ENCODE data around the gene RAB11FIP4. TPM values are rescaled to one million over a fixed set of nuclear protein-coding genes. Genes with fewer than 3 reads are reported as not detected.
A peak's percentile ranks its signal among the peaks of the same experiment; 100 is the strongest.

RAB11FIP4 gene
- total RNA-seq, 2 donors from 2014 or later: 22.5 to 30.8 TPM

GRCh38 chr17:31386542-31387075 lies 4.9 kb upstream of the RAB11FIP4 start:
- no peaks in the 10 kb centered on the region for H3K9me3 ChIP-seq
- no peak overlapping the region for H3K4me3 ChIP-seq
- no peaks in the 10 kb centered on the region for H3K27me3 ChIP-seq (replicated peaks; ENCODE audit: insufficient read depth)
- DNase-seq (ENCODE audit: low spot score): no peak
- TF ChIP-seq POLR2AphosphoS5 (IDR thresholded peaks at IDR 0.05): no peak
- no peak for TF ChIP-seq CTCF (IDR thresholded peaks at IDR 0.05)
- TF ChIP-seq POLR2A (IDR thresholded peaks at IDR 0.05): no peak
- intact Hi-C loops (cut with DNase I): no loop called here
- H3K36me3 ChIP-seq: no peaks in the 10 kb centered on the region
- no peaks in the 10 kb centered on the region for H3K4me1 ChIP-seq (replicated peaks)
- H3K27ac ChIP-seq: no peak overlapping the region
- WGBS: 83% methylated on average over 3 of the region's 3 CpGs

DNA sequence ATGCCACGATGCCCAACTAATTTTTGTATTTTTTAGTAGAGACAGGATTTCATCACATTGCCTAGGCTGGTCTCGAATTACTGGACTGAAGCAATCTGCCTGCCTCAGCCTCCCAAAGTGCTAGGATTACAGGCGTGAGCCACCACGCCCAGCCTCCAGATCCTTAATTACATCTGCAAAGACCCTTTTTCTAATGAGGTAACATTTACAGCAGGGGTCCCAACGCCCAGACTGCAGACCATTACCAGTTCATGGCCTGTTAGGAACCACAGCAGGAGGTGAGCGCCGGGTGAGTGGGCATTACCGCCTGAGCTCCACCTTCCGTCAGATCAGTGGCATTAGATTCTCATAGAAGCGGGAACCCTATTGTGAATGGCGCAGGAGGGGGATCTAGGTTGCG lies 4.0 kb upstream of the RAB11FIP4 start:
- H3K27me3 ChIP-seq (replicated peaks; ENCODE audit: insufficient read depth): no peaks in the 10 kb centered on the region
- intact Hi-C loops (cut with DNase I): no loop called here
- TF ChIP-seq POLR2AphosphoS5 (IDR thresholded peaks at IDR 0.05): no peak
- no peak for TF ChIP-seq POLR2A (IDR thresholded peaks at IDR 0.05)
- TF ChIP-seq CTCF (IDR thresholded peaks at IDR 0.05): no peak
- 77% methylated on average over 12 of the region's 12 CpGs for WGBS
- no peak overlapping the region for H3K27ac ChIP-seq
- no peaks in the 10 kb centered on the region for H3K36me3 ChIP-seq
- no peaks in the 10 kb centered on the region for H3K4me1 ChIP-seq (replicated peaks)
- no peak for DNase-seq (ENCODE audit: low spot score)
- H3K9me3 ChIP-seq: no peaks in the 10 kb centered on the region
- H3K4me3 ChIP-seq: no peak overlapping the region

DNA sequence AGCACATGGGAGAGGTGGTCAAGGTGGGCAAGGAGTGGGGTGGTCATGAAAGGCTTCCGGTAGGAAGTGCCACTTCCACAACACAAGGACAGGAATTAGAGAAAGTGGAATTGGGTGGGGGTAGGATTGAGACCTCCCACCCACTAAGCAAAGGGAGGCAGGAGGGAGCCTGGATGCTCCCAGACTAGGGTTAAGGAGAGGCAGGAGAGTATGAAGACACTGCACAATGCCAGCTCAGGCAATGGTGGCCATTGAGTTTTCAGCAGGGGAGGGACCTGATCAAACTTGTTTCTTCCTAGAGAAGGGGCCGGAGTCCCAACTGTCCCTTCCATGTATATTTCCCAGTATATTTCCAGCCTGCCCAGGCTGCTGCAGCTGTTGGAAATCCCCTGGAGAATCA lies 3.1 kb upstream of the RAB11FIP4 start:
- no peak overlapping the region for H3K27ac ChIP-seq
- H3K4me3 ChIP-seq: no peak overlapping the region
- H3K9me3 ChIP-seq: no peaks in the 10 kb centered on the region
- H3K27me3 ChIP-seq (replicated peaks; ENCODE audit: insufficient read depth): peaks cover 4% of the 10 kb centered on the region
- intact Hi-C loops (cut with DNase I): no loop called here
- TF ChIP-seq CTCF (IDR thresholded peaks at IDR 0.05) (no peak), POLR2AphosphoS5 (IDR thresholded peaks at IDR 0.05) (no peak), POLR2A (IDR thresholded peaks at IDR 0.05) (no peak)
- no peak for DNase-seq (ENCODE audit: low spot score)
- no peaks in the 10 kb centered on the region for H3K36me3 ChIP-seq
- H3K4me1 ChIP-seq (replicated peaks): no peaks in the 10 kb centered on the region
- 72% methylated on average over 2 of the region's 2 CpGs for WGBS

DNA sequence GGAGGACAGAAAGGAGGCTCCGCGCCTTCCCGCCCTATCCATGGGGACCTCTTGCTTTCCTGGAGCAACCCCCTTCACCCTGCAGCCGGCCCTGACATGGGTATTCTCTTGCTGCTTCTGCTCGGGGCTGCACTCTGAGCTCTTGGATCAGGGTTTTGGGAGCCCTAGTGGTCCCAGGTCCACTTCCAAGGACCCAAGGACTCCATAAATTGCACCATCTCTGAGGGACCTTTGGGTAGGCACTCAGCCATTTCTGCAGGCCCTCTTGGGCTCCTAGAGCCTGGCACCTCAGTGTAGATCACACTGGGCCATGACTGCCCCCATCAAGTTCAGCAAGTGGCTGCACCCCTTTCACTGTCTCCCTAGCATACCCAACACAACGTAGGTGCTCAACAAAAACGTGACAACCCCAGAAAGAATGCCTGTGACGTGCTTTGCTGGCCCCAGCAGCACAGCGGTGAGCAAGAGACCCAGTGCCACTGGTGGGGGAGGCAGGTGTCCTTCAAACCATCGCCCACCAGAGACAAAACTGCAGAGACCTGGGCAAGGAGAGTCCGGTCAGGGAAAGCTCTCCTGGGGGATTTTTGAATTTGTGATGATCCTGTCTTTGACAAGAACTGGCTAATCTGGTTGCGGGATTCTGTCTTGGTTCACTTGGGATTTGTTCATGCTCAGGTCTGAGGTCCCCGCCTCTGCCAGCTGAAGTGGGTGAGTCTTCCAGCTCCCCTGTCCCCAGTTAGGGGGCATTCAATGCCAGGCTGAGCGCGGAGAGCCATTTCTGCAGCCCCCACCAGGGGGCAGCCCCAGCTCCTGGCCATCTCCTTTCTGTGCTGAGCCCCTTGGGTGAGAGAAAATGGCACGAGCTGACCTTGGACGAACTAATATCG lies 2.5 kb upstream of the RAB11FIP4 start:
- intact Hi-C loops (cut with DNase I): no loop called here
- Histone ChIP-seq H3K27ac (no peak overlapping the region), H3K4me1 (replicated peaks) (no peaks in the 10 kb centered on the region), H3K36me3 (no peaks in the 10 kb centered on the region), H3K9me3 (no peaks in the 10 kb centered on the region), H3K4me3 (no peak overlapping the region), H3K27me3 (replicated peaks; ENCODE audit: insufficient read depth) (peaks cover 4% of the 10 kb centered on the region)
- TF ChIP-seq CTCF (IDR thresholded peaks at IDR 0.05): peak in 3 of 4 experiments; percentile 19 to 36 (median 30)
- no peak for TF ChIP-seq POLR2AphosphoS5 (IDR thresholded peaks at IDR 0.05)
- TF ChIP-seq POLR2A (IDR thresholded peaks at IDR 0.05): no peak
- WGBS: 54% methylated on average over 18 of the region's 18 CpGs
- DNase-seq (ENCODE audit: low spot score): no peak

All from prostate gland (tissue), 2 donors.